Activated B cell treated with CpG ODN at 0.5 μM for 24 hours (primary cell): ENCODE data around the gene TDRD9. TPM values are rescaled to one million over a fixed set of nuclear protein-coding genes. Genes with fewer than 3 reads are reported as not detected.

Experiments
- ATAC-seq: fragments of 200-7000 bp; cut with Tn5 transposase; one replicate; pipeline ENCODE4 v1.10.0; 2021; ENCODE audit warnings: low read depth, mild to moderate bottlenecking, moderate library complexity
- CTCF ChIA-PET: fragments of 350-600 bp; sonication (Branson Sonifier 250); formaldehyde crosslinking; loops from one replicate; lab custom pipeline; 2021; ENCODE audit warnings: antibody characterized with exemption; lab: Charles Lee
- POLR2A ChIA-PET: fragments of 350-600 bp; sonication (Branson Sonifier 250); formaldehyde crosslinking; loops from one replicate; lab custom pipeline; 2021; ENCODE audit warnings: antibody characterized with exemption; lab: Charles Lee
- DNase-seq: peaks from one replicate; pipeline ENCODE4 v3.0.0; 2022
- H3K27ac Mint-ChIP-seq: one replicate; pipeline ENCODE4 v1.8.0; 2020; ENCODE audit warnings: mixed read lengths
- H3K27me3 Mint-ChIP-seq: one replicate; pipeline ENCODE4 v1.8.0; 2021; ENCODE audit warnings: mixed read lengths
- H3K36me3 Mint-ChIP-seq: one replicate; pipeline ENCODE4 v1.8.0; 2021; ENCODE audit warnings: low read depth, mixed read lengths
- H3K4me1 Mint-ChIP-seq: one replicate; pipeline ENCODE4 v1.8.0; 2021; ENCODE audit warnings: mixed read lengths
- H3K4me3 Mint-ChIP-seq: one replicate; pipeline ENCODE4 v1.8.0; 2020; ENCODE audit warnings: mild to moderate bottlenecking, mixed read lengths
- H3K9me3 Mint-ChIP-seq: one replicate; pipeline ENCODE4 v1.8.0; 2020; ENCODE audit warnings: mixed read lengths
- intact Hi-C: fragments of 100-400 bp; cut with micrococcal nuclease; formaldehyde crosslinking; loops from one replicate; pipeline ENCODE4 v1.15.1; 2024
- total RNA-seq: library from RNA; stranded (reverse); gene quantifications from 2 replicates; pipeline ENCODE4 v1.2.3, GENCODE V29; 2022
- TF ChIP-seq, protein P1 (sequence below): fragments of 200-600 bp; IDR thresholded peaks from one replicate; pipeline ENCODE4 v1.8.0; 2022; ENCODE audit warnings: antibody characterized with exemption, mild to moderate bottlenecking

Gene TDRD9
- total RNA-seq, 1 donor from 2014 or later: 3.1 TPM

DNA sequence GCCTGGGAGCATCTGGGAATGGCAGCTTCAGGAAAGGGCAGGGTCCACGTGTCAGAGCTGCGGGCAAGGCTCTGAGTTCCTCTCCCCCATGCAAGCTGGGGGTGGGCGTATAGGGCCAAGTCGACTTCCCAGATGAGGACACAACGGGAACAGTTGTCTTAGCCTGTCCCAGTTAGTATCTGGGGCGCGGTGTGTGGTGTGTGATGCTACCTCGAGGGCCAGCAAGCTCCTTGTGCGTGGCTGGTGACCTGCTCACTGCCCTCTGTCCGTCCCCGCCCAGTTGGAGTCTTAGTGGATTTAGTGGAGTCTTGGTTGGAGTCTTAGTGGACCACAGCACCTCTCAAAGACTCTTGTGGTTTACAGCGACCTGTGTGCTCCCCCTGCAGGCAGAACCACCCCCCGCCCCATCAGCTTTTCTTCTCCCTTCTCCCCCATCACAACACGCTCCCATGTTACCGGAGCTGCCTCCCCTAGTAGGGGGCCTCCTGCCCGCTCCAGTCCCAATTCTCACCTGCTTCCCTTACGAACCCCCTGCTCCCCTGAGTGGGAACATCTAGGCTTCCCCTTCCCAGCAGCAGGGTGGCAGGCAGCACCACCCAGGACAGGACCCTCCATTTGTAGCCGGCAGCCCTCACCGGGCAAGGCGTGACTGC is 165.9 kb downstream of the TDRD9 start:
- intact Hi-C loops: no loop called here
- Mint-ChIP-seq H3K27me3 (peaks cover 7% of the 10 kb centered on the region), H3K4me3 (no peak overlapping the region), H3K9me3 (no peaks in the 10 kb centered on the region), H3K27ac (no peak overlapping the region), H3K36me3 (no peaks in the 10 kb centered on the region), H3K4me1 (peaks cover 4% of the 10 kb centered on the region)
- CTCF ChIA-PET: interaction anchor here (1.8 kb wide), 1 partner anchor 470 kb away, joined by 6 read pairs; no protein-coding TSS in a partner anchor
- ATAC-seq (no peak), DNase-seq (no peak)
- TF ChIP-seq, protein P1, sequence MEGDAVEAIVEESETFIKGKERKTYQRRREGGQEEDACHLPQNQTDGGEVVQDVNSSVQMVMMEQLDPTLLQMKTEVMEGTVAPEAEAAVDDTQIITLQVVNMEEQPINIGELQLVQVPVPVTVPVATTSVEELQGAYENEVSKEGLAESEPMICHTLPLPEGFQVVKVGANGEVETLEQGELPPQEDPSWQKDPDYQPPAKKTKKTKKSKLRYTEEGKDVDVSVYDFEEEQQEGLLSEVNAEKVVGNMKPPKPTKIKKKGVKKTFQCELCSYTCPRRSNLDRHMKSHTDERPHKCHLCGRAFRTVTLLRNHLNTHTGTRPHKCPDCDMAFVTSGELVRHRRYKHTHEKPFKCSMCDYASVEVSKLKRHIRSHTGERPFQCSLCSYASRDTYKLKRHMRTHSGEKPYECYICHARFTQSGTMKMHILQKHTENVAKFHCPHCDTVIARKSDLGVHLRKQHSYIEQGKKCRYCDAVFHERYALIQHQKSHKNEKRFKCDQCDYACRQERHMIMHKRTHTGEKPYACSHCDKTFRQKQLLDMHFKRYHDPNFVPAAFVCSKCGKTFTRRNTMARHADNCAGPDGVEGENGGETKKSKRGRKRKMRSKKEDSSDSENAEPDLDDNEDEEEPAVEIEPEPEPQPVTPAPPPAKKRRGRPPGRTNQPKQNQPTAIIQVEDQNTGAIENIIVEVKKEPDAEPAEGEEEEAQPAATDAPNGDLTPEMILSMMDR: no peak
- POLR2A ChIA-PET: no interaction called here

DNA sequence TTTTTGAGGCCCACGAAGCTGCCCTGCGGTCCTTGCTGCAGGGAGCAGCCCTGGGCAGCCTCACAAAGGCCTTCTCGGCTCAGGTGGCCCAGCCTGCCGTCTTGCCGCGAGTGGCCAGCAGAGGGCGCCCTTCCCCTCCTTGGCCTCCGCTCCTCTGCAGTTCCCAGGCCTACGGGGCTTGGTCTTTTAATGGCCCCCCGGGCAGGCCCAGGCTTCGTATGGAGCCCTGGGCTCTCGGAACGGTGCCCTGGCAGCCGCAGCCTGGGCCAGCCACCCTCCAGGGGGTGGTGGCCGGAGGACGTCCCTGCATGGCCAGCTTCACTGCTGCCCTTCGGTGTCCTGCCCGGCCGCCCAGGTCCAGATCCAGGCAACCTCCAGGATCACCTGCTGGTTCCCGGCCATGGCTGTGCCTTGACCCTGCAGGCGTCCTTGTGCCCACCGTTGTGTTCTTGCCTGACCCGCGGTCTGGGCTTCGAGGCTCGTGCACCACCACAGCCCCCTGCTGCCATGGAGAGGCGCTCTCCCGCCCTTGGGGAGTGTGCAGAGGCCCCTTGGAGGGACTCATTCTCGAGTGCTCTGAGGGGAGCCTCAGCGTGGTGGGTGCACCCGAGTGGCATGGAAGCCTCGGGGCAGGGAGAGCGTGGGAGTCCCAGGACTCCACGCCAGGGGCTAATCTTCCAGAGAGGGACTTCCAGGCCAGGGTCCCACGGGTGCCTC is 166.6 kb downstream of the TDRD9 start:
- no peak overlapping the region for H3K27ac Mint-ChIP-seq
- TF ChIP-seq, protein P1: peak; percentile 22
- no peaks in the 10 kb centered on the region for H3K36me3 Mint-ChIP-seq
- peaks cover 7% of the 10 kb centered on the region for H3K27me3 Mint-ChIP-seq
- intact Hi-C loops: no loop called here
- peak; percentile 69 for DNase-seq
- H3K4me3 Mint-ChIP-seq: no peak overlapping the region
- no peaks in the 10 kb centered on the region for H3K9me3 Mint-ChIP-seq
- ATAC-seq: peak; percentile 57
- H3K4me1 Mint-ChIP-seq: peaks cover 4% of the 10 kb centered on the region
- CTCF ChIA-PET: no interaction called here
- POLR2A ChIA-PET: no interaction called here

DNA sequence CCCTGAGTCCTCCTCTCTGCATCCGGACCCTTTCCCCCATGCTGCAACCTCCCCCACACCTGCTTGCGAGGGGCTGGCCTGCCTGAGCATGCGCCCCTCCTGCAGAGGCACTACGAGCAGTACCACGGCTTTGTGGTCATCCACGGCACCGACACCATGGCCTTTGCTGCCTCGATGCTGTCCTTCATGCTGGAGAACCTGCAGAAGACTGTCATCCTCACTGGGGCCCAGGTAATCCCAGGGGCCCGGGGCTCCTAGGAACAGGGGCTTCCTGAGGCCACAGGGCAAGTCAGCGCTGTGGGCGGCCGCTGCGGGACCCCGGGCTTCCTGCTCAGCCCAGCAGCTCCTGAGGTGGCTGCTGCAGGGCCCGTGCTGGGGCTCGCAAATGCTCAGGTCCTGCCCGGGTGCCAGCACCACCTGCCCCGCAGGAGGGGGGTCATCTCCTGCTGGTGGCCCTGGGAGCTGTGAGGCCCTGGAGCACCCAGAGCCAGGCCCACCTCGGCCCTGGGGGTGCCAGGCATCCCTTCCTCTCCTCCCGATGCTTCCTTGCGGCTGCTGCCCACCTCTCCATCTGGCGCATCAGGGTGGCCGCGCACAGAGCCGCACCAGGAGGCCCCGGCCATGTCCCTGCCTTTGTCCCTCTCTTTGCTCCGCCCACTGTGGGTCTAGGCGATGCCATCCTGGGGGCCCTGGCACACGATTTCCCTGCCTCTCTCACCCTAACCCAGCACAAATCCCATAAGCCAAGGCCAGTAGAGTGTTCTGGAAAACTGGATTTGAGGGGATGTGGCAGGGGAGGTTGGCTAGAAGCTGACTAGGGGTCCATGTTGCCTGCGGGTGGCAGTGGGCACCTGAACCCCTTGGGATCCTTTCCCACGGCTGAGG is 167.4 kb downstream of the TDRD9 start:
- no peak overlapping the region for H3K27ac Mint-ChIP-seq
- peaks cover 7% of the 10 kb centered on the region for H3K27me3 Mint-ChIP-seq
- no peaks in the 10 kb centered on the region for H3K36me3 Mint-ChIP-seq
- intact Hi-C loops: no loop called here
- no peak overlapping the region for H3K4me3 Mint-ChIP-seq
- peaks cover 4% of the 10 kb centered on the region for H3K4me1 Mint-ChIP-seq
- TF ChIP-seq, protein P1: no peak
- CTCF ChIA-PET: no interaction called here
- POLR2A ChIA-PET: no interaction called here
- DNase-seq: no peak
- ATAC-seq: no peak
- H3K9me3 Mint-ChIP-seq: no peaks in the 10 kb centered on the region

DNA sequence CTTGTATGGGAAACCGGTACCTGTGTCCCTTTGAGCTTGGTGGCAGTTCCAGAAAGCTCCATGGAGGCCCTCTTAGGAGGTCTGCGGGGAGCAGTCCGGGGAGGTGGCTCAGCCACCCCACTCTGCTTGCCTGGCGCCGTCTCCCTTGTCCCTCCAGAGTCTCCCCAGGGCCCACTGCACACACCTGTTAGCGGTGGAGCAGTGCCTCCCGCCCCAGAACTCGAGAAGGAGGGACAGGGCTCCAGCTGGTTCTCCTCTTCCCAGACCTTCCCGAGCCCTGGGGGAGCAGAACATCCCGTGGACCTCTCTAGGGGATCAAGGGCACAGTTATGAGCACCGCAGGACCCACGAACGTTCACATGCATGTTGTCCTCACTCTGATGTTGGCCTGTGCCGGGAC is 168.1 kb downstream of the TDRD9 start:
- DNase-seq (no peak), ATAC-seq (no peak)
- CTCF ChIA-PET: no interaction called here
- TF ChIP-seq, protein P1: no peak
- no peaks in the 10 kb centered on the region for H3K36me3 Mint-ChIP-seq
- no peaks in the 10 kb centered on the region for H3K9me3 Mint-ChIP-seq
- H3K4me1 Mint-ChIP-seq: peaks cover 4% of the 10 kb centered on the region
- peaks cover 7% of the 10 kb centered on the region for H3K27me3 Mint-ChIP-seq
- no peak overlapping the region for H3K4me3 Mint-ChIP-seq
- intact Hi-C loops: no loop called here
- H3K27ac Mint-ChIP-seq: no peak overlapping the region
- POLR2A ChIA-PET: no interaction called here
